HG03095 (cell line): Measurements from ENCODE around the gene BACE2.
"Not testable (repeated sequence)": the region's sequence is repeated elsewhere in the genome, so short reads cannot be mapped to it uniquely, and the experiment has no call there.

Experiments
- ATAC-seq: cut with Tn5 transposase; IDR thresholded peaks from one replicate; pipeline ENCODE4 v1.9.1; 2021; ENCODE audit warnings: moderate library complexity; ENCODE audit not compliant: unreplicated experiment

Gene BACE2

DNA sequence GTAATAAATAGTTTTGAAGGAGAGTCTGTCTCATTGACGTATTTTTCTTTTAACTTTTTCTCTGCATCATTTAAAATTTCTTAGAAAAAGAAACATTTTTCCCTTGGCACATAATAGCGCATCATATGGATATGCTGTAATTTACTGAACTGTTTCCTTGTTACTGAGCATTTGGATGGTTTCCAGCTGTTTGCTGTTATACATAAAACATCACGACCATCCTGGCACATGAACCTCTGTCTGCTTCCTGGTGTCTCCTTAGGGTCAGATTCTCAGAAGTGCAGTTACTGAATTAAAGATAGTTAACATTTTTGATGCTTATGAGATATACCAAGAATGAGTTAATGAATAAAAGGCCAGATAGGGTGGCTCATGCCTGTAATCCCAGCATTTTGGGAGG, 67.2 kb downstream of the BACE2 start:
- no peak for ATAC-seq

DNA sequence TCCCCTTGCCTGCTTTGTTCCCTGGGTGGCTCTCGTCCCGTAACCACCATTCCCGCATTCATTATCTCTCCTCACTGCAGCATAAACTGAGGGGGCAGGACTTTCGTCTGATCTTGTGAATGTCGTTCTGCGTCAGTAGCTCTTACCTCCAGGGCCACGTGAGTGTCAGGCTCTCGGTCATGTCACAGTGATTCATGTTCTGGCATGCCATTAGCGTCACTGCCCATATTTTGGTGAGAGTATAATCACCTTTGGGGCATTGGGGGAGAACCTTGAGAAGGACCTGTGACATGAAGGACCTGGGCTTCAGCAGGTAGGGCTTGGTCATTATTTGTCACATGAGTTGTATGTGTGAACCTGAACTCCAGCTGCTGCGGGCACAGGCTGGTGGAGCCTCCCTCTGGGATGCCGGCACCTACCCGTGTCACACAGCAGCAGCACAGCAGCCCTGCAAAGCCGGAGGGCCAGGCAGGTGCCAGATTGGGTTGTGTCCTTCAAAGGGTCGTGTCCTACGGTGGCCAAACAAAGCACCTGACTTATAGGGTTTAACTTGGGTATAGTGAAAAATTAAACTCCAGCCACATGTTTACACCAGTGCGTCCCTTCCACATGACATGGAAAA, 68.5 kb downstream of the BACE2 start:
- ATAC-seq: no peak

DNA sequence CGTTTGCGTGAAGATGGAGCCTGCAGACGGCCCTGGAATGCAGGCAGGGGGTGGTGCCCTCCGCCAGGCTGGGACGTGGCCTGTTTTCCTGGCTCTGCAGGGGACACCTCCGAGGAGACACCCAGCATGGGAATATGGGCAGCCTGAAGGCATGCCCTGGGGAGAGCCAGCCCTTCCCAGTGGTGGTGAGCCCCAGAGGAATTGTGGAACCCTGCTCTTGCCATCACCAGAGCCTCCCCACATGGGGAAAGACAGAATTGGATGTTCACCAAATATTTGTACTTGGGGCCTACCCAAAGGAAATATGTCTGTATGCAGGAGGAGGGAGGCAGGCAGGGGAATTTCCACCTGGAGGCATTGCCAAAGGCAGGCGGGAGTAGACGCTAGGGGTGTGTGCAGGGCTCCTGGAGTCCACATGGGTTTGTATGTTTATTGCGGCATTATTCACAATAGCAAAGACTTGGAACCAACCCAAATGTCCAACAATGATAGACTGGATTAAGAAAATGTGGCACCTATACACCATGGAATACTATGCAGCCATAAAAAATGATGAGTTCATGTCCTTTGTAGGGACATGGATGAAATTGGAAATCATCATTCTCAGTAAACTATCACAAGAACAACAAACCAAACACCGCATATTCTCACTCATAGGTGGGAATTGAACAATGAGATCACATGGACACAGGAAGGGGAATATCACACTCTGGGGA, 70.3 kb downstream of the BACE2 start:
- ATAC-seq: not testable (repeated sequence)

DNA sequence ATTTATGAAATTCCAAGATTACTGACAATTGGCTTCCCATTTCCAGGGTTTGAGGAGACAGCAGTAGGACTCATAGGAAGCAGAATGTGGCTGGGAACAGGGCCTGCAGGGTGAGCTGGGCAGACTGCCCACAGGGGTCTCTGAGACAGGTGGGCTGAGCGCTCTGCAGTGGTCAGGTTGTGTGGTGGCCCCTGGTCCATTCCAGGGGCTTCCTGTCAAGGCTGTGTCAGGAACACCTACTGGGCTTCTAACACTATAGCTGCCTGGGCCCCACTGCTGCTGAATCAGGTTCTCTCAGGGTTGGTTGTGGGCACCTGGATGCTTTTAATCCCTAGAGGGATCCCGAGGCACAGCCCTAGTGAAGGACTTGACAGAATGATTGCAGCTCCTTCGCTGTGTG, 72.1 kb downstream of the BACE2 start:
- no peak for ATAC-seq

DNA sequence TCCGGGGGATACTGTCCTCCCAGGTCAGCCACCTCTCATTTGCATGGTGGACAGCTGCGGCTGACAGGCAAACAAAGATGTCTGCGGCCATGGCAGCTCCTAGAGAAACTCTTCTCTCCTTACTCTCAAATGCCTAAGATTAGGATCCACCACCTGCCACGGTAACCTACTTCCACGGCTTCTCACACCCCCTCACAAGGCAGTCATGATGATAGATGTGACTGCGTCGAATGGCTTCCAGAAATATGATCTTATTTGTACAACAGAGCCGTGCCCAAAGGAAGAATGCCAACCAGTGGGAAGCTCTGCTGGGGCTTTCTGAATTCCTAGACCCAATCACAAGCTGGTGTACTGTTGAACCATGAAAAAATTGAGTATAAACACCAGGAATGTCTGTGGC, 73.4 kb downstream of the BACE2 start:
- no peak for ATAC-seq

DNA sequence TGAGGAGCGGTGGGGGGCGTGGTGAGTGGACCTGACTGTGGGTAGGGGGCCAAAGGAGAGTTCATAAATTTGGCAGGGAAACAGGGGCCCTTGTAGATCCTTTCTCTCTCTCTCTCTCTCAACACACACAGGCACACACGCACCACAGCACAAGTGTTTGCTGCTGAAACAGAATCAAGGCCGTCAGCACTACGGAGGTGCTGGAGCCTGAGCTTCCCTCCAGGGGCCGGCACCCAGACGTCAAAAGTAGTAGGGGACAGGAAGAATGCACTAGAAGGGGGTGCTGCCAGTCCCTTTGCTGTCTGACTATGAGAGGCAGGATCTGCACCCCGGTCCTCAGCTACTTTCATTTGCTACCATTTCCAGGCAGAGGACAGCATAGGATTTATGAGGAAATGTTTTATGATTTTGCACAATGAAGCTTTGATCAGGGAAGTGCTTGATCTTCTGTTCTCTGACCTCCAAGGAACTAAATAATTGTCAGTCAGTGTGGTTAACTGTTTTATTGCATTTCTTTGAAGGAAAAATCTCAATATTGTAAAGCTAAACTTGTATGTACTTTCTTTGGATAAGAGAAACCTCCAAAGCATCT, 74.4 kb downstream of the BACE2 start:
- no peak for ATAC-seq

DNA sequence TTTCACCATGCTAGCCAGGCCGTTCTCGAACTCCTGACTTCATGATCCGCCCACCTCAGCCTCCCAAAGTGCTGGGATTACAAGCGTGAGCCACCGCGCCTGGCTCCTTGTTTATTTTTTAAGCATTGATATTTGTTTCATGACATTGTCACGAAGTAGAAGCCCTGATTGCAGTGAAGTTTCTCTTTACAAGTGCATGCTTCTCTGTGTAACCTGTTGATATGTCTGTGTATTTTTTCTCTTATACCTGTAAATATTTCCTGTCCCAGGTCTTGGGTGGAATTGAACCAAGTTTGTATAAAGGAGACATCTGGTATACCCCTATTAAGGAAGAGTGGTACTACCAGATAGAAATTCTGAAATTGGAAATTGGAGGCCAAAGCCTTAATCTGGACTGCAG, 75.1 kb downstream of the BACE2 start:
- ATAC-seq: no peak

DNA sequence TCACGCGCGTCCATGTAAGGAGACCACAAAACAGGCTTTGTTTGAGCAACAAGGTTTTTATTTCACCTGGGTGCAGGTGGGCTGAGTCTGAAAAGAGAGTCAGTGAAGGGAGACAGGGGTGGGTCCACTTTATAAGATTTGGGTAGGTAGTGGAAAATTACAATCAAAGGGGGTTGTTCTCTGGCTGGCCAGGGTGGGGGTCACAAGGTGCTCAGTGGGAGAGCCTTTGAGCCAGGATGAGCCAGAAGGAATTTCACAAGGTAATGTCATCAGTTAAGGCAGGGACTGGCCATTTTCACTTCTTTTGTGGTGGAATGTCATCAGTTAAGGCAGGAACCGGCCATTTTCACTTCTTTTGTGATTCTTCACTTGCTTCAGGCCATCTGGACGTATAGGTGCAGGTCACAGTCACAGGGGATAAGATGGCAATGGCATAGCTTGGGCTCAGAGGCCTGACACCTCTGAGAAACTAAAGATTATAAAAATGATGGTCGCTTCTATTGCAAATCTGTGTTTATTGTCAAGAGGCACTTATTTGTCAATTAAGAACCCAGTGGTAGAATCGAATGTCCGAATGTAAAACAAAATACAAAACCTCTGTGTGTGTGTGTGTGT, 76.4 kb downstream of the BACE2 start:
- ATAC-seq: not testable (repeated sequence)

DNA sequence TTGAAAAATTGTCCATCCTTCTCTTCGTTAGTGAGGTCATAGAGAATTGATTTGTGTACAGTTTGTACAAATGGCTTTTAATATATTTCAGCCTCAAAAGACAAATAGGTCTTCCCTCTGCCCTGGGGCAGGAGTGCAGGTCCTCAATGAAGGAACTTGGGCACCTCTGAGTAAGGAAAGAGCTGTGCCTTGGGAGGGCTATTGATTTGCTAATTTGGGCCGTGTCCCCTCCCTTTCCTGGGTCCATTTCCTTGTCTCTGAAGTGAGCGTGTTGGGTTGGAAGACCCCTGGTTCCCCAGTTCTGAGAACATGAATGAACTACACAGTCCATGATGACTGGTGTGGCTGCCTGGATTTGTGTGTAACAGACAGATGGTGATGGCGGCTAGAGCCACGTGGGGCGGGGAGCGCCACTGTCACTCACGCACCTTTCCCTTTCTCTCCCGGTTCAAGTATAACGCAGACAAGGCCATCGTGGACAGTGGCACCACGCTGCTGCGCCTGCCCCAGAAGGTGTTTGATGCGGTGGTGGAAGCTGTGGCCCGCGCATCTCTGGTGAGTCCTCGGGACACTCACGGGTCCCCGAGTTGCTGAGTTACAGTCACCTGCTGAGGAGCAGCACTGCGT, 77.7 kb downstream of the BACE2 start:
- ATAC-seq: no peak

DNA sequence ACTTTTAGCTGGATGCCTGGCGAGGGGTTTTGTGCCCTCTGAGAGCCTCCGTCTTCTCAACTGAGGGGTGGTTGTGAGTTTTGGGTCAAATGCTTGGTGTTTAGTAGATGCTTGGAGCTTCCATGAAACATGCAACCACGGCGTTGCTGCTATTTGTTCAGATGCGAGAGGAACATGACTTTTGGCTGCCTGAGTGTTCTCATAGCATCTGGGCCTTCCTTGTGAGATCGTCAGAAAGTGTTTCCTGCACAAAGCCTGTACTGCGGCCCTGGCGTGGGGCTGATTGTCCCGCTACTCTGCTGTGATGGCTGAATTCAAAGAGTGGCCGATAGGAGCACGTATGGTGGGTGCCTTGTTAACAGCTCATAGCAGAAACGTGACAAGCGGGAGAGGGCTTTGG, 78.8 kb downstream of the BACE2 start:
- ATAC-seq: no peak

DNA sequence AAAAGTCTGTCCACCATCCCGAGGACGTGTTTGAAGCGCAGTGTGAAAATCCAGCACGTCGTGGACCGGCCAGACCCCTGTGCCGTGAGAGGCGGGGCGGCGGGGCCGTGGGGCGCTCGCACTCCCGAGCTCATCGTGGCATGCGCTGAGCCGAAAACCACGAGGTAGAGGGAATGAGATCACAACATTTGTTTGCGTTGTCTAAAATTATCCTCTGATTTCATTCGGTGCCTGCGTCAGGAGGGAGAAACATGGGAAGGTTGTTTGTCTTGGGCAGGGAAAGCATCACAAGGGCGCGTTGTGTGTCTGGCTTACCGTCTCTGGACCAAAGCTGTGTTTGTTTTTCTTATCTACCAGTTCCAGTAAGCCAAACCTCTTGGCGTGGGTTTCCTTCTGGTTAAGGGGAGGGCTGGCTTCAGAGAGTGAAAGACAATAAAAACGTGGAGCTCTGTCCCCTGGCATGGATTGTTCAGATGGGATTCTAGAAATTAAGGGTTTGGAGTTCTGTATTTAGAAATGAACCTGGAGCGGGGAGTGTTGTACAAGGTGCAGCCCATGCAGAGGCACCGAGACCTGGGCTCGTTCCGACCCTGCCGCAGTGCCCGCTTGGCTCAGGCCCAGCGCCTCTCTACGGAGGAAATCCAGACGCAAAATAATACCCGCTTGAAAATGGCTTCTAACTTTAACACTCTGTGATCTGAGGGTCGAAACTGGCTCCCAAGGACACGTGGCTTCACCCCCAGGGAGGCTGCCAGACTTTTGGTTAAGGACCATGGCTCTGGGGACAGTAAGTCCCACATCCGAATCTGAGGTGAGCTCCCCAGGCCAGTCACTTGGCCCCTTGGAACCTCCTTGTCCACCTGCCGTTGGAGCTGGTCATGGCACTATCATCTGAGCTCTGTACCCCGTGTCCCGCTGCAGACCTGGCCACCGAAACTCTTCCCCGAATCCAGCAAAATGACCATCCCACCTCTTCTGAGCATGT, 79.9 kb downstream of the BACE2 start:
- no peak for ATAC-seq

DNA sequence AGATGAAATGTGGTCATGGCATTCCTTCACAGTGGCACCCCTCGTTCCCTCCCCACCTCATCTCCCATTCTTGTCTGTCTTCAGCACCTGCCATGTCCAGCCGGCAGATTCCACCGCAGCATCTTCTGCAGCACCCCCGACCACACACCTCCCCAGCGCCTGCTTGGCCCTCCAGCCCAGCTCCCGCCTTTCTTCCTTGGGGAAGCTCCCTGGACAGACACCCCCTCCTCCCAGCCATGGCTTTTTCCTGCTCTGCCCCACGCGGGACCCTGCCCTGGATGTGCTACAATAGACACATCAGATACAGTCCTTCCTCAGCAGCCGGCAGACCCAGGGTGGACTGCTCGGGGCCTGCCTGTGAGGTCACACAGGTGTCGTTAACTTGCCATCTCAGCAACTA, 81.5 kb downstream of the BACE2 start:
- no peak for ATAC-seq

DNA sequence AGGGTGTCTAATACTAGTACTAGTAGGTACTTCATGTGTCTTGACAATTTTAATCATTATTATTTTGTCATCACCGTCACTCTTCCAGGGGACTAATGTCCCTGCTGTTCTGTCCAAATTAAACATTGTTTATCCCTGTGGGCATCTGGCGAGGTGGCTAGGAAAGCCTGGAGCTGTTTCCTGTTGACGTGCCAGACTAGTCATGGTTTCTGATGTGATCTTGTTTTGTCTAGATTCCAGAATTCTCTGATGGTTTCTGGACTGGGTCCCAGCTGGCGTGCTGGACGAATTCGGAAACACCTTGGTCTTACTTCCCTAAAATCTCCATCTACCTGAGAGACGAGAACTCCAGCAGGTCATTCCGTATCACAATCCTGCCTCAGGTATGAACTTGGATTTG, 82.6 kb downstream of the BACE2 start:
- ATAC-seq: no peak

DNA sequence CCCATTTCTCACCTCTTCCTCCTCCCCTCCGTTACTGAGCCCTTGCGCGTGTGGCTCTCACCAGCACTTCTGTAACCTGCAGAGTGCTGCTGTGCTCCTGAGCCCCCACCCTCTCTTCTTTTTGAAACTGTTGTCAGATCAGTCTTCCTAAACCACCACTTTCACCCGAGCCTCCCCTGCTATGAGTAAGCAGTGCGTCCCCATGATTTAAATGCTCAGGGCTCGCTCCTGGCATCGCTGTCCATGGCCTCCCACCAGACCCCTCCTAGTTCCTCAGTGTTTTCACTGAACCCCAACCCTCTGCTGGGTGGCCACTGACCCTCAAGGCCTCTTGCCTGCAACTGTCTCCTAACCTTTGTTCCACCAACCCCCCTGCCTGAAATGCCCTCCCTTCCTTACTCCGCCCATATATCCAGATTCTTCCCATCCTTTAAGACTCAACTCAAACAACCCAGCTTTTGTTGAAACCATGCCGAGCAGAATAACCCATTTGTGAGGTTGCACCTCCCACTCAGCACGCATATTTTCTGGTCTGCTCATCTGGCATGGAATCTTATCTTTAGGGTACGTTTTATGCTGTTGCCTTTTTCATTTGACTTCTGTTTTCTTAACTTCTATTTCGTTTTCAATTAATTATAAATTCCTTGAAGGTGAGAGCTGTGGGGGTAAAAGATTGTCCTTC, 84.1 kb downstream of the BACE2 start:
- ATAC-seq: no peak

DNA sequence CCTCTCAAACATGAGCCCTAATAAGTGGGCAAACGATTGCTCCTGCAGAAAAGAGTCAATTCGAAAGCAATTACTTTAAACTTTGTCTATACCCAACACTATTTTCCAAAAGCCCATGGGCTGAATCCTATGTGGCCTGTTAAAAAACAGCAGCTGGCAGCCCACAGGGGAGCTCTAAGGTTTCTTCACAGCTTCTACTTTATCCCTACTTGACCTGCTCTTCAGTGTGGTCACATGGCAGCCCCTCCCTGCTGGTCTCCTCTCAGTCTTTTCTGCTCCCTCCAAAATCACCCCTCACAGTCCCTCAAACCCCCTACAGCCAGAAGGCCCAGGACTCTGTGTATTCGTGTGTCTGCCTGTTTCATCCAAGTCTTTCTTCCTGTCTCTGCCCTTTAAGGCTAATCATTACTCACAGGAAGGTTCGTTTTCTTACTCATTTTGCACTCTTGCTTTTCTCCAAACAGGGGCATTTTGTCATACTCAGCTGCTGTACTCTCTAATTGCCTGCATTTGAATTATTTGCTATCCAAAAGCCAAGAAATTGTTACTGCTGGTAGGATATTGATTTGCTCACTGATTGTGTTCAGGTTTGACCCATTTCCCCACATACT, 86.2 kb downstream of the BACE2 start:
- no peak for ATAC-seq

DNA sequence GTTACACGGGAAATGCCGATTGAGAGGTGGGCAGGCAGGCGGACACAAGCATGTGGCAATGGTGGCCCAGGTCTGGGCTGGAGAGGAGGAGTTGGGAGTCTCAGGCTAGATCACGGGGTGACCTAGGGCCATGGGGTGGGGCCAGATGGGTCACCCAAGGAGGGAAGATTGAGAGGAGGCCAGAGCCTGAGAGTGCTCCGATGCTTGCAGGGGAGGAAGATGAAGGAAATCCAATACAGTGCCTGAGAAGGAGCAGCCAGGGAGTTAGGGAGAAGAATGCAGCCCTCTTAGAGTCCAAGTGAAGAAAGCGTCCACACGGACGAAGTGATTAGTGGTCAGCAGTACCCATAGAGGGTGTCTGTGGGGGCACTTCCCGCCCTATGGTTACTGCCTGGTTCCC, 87.2 kb downstream of the BACE2 start:
- no peak for ATAC-seq

DNA sequence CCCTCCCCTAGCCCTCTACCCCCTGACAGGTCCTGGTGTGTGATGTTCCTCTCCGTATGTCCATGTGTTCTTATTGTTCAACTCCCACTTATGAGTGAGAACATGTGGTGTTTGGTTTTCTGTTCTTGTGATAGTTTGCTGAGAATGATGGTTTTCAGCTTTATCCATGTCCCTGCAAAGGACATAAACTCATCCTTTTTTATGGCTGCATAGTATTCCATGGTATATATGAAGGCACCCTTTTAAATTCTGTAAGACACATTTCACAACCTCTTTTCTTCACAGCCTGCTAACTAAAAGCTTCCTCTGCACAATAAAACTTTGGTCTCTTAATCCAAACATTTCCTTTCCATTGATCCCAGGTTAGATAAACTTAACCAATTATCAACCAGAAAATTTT, 88.3 kb downstream of the BACE2 start:
- ATAC-seq: not testable (repeated sequence)

DNA sequence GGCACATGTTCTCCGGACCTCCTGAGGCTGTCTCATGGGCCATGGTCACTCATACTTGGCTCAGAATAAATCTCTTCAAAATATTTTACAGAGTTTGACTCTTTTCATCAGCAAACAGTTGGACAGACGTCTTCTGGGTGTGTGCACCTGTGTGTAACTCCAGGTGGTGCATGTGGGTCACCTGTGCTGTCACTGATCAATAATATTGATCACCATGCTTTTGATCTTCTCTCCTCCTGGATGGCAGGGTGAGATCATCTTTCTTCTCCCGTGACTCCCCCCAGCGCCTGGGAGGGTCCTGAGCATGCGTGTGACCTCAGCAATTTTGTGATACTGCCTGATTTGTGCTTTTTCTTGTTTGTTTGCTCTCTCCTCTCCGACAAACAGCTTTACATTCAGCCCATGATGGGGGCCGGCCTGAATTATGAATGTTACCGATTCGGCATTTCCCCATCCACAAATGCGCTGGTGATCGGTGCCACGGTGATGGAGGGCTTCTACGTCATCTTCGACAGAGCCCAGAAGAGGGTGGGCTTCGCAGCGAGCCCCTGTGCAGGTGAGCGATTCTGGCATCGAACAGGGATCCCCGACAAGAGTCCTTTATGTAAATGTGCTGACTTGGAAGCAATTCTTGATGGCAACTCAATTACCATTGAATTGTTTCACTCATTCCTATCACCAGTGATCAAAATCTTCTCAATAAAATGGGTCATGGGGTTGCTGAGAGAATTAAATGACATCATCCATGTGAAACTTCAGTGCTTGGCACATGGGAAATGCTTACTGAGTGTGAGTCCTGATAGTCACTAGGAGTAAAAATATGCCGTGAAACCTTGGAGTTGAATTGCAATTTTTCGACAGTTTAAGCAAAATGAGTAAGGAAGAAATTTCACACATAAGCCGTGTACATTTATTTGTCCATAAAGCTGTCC, 89.1 kb downstream of the BACE2 start:
- no peak for ATAC-seq
